Kidney capillary endothelial cell (primary cell): Measurements from ENCODE around the gene SP140.
"Not testable (repeated sequence)": the region's sequence is repeated elsewhere in the genome, so short reads cannot be mapped to it uniquely, and the experiment has no call there.

Source experiments
- DNase-seq: peaks from one replicate; pipeline ENCODE4 v3.0.0-alpha.2; 2018; ENCODE audit warnings: low spot score

SP140 gene

GRCh38 chr2:230226051-230226551 is 565 bp downstream of the SP140 start:
- no peak for DNase-seq

DNA sequence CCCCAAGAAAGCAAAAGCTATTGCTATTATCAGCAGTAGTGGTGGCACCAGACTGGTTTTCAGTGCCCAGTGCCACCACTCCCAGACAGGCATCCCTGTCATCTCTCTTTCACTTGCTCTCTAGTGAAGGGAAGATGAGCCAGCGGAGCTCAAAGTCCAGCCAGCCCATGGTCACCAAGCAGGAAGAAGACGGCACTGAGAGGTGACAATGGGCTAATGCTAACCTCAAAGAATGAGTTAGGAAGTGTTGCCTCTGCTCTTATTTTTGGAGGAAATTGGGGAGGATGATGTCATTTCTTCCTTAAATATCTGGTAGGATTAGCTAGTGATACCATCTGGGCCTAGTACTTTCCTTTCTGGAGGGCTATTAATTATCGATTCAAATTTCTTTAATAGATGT is 1.7 kb downstream of the SP140 start:
- no peak for DNase-seq

GRCh38 chr2:230230087-230230486 is 4.6 kb downstream of the SP140 start:
- peak; percentile 20 for DNase-seq

DNA sequence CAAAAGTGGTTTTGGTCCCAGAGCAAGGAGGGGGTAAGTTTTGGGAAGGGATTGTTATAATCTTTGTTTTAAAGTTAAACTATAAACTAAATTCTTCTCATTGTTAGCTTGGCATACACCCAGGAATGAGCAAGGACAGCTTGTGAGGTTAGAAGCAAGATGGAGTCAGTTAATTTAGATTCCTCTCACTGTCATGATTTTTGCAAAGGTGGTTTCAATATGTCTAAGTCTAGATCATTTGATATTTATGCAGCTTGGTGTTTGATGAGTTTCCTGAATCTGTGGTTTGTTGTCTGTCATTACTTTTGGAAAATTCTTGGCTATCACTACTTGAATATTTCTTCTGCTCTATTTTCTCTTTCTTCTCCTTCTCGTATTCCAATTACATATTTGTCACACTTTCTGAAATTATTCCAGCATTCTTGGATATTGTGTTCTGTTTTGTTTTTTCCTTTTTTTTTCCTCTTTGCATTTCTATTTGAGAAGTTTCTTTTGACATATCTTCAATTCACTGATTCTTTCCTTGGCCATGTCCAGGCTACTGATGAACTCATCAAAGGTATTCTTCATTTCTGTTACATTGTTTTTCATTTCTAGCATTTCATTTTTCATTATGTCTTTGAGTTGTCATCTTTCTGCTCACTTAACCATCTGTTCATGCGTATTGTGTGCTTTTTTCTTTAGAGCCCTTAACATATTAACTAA is 5.1 kb downstream of the SP140 start:
- no peak for DNase-seq

DNA sequence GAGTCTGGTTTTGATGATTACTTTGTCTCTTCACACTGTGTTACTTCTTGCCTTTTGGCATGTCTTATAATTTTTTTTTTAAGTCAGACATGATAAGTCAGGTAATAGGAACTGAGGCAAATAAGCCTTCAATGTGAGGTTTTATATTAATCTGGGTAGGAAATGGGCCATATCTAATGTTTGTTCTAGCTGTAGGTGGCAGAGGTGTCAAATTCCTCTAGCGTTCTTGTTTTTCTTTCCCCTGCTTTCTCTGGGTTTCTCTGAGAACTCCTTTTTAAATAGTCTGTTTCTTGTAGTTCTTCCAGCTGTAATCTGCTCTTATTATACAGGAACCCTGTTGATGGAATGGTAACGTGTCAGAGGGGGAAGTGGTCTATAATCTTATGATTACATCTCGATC is 5.7 kb downstream of the SP140 start:
- DNase-seq = no peak

- DNase-seq = no peak
These were observed 8.7 kb downstream of the SP140 start for GRCh38 chr2:230234122-230234722.

- no peak for DNase-seq
These were observed 9.3 kb downstream of the SP140 start for GRCh38 chr2:230234845-230235244.

GRCh38 chr2:230244211-230244610 is 18.7 kb downstream of the SP140 start:
- no peak for DNase-seq

DNA sequence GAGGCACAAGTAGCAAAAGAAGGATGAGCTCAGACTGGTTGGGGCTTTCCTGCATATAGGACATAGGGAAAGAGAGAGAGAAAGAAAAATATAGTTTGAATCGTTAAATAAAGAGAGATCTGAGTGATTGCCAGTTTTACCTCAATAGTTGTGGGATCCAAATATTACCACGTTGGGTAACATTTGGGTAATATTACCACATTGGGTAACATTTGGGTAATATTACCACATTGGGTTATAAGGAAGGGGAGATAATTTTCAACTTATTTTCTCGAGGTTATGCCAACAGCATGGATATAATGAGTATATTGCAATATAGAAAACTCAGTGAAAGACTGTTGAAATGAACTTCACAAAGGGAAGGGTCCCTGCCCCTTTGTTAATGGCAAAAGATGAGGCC is 20.7 kb downstream of the SP140 start:
- no peak for DNase-seq

- no peak for DNase-seq
These were observed 24.7 kb downstream of the SP140 start for GRCh38 chr2:230250231-230250630.

- DNase-seq = no peak
These were observed 28.8 kb downstream of the SP140 start for GRCh38 chr2:230254152-230254881.

GRCh38 chr2:230256733-230257332 is 31.3 kb downstream of the SP140 start:
- no peak for DNase-seq

DNA sequence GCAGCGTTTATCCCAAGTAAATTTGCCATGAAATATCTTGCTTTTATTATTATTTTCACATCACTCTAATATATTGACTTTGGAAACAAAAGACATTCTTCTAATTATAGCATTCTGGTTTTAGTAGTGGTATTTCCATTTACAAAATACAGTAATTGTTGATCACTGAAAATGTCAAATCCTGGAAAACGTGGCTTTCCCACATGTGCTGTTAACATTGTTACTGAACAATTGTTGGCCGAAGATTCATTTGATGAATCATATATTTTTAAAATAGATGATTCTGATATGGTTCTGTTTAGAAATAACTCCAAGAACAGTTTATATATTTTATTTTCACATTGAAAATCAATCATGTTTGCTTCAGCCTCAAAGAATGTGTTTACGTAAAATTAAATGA is 32.9 kb downstream of the SP140 start:
- DNase-seq = no peak

DNA sequence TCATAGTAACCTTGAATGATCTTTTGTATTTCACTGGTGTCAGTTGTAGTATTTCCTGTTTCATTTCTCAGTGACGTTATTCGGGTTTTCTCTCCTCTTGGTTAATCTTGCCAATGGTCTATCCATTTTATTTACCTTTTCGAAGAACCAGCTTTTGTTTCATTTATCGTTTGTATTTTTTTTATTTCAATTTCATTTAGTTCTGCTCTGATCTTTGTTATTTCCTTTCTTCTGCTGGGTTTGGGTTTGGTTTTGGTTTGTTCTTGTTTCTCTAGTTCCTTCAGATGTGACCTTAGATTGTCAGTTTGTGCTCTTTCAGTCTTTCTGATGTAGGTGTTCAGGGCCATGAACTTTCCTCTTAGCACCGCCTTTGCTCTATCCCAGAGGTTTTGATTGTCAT is 36.7 kb downstream of the SP140 start:
- no peak for DNase-seq

DNA sequence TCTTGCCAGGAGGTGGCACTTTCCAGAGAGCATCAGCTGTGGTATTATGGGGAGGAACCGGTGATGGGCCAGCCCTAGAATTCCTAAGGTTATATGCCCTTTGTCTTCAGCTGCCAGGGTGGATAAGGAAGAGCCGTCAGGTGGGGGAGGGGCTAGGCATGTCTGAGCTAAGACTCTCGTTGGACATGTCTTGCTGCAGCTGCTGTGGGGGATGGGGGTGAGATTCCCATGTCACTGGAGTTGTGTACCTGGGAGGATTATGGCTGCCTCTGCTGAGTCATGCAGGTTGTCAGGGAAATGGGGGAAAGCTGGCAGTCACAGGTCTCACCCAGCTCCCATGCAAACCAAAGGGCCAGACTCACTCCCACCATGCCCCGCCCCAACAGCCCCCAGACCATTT is 39.4 kb downstream of the SP140 start:
- DNase-seq = not testable (repeated sequence)

GRCh38 chr2:230266638-230267037 is 41.1 kb downstream of the SP140 start:
- no peak for DNase-seq

- no peak for DNase-seq
These were observed 41.5 kb downstream of the SP140 start for GRCh38 chr2:230267059-230267458.

- no peak for DNase-seq
These were observed 42.0 kb downstream of the SP140 start for GRCh38 chr2:230267556-230267955.

DNA sequence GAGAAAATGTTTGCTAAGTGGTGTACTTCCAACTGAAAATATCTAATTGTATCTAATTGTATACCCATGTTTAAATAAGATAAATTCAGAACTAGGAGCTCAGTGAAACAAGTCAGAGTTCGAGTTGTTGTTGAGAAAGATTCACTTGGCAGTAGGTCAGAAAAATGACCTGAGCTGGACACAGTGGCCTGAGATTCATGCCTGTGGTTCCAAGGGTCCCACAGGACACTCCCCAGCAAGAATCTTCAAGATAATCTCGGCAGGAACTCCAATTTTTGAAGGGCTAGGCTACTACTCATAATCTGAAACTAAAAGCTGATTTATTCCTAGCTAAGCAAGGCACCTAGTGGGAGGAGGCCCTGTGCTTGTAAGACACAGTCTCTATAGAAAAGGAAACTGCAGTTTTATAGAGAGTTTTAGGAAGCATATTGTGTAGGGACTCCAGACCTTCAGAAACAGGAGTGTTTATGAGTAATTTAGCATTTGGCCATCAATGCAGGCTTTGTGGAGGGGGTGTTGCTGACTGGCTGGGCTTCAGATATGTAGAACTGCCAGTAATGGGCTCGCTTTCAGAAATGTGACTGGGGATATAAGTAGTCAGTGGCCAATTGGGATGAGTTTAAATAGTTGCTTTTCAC is 43.2 kb downstream of the SP140 start:
- DNase-seq = no peak

DNA sequence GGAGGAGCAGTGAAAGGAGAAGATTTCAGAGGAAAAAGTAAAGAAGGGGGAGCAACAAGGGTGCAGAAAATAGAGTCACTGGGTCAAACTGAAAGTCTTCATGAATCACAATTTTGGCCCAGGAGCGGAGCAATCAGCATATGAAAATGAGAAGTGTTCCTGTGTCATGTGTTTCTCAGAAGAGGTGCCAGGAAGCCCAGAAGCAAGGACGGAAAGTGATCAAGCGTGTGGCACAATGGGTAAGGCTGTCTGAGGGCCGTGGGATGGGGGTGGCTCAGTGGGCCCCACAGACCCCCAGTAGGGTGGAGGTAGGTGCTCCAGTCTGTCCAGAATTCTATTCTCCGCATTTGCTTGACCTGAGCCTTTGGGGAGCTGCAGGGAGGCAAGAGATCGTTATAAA is 44.2 kb downstream of the SP140 start:
- no peak for DNase-seq

DNA sequence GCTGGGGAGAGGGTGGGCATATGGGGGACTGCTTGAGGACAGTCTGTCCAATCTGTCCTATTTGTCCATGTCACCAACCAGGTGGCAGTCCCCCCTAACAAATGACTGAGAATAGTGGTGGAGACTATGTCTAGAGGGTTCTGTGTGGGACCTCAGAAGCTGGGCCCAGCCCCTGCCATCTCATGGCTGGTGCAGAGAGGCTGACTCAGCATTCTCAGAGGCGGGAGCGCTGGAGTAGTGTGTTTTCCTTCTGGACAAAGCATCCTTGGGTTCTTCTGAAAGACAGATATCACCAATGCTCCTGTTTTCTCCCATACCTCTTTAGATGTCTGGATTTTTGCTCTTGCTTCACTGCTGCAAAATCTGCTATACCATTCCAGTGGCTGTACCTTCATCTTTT is 57.4 kb downstream of the SP140 start:
- DNase-seq = no peak

DNA sequence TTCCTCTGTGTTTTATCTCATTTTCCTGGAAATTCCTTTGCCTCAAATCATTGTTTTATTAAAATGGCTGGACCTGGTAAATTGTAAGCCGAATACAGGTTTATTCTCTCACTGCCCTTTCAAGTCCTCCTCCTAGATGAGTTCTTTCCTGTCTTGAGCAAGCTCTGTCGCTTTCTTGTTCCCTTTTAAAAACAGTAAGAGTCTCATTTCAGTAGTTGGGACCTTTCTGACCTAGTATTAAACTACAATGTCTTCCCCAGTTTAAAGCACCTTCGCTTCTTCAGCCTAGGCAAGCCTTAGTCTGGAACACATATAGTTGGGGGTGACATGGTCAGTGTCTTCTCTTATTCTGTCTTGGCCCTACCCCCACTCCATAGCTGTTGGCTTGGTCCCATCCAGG is 60.5 kb downstream of the SP140 start:
- no peak for DNase-seq
